WTC11 (cell line): Measurements from ENCODE around the gene TMEM243.

ENCODE experiments used
- ATF1 ChIP-seq: sonication (generic); formaldehyde crosslinking; IDR thresholded peaks from 2 replicates; pipeline ENCODE4 v1.8.1; 2023; ENCODE audit warnings: mild to moderate bottlenecking, moderate library complexity, missing genetic modification reagents
- ATF2 ChIP-seq: sonication (generic); formaldehyde crosslinking; IDR thresholded peaks from 2 replicates; pipeline ENCODE4 v1.8.1; 2022; ENCODE audit warnings: low read depth, missing genetic modification reagents, borderline replicate concordance
- CBFB ChIP-seq: sonication (generic); formaldehyde crosslinking; IDR thresholded peaks from 2 replicates; pipeline ENCODE4 v1.8.1; 2022; ENCODE audit warnings: mild to moderate bottlenecking, low read depth, missing genetic modification reagents
- CTCF ChIP-seq: fragments of 200-600 bp; IDR thresholded peaks from 2 replicates; pipeline ENCODE4 v1.8.0; 2022; ENCODE audit warnings: antibody characterized with exemption
- E2F5 ChIP-seq: sonication (generic); formaldehyde crosslinking; IDR thresholded peaks from 2 replicates; pipeline ENCODE4 v1.8.1; 2022; ENCODE audit warnings: mild to moderate bottlenecking, moderate library complexity, missing genetic modification reagents
- ESRRA ChIP-seq: sonication (generic); formaldehyde crosslinking; IDR thresholded peaks from 2 replicates; pipeline ENCODE4 v1.8.1; 2022; ENCODE audit warnings: mild to moderate bottlenecking, missing genetic modification reagents, borderline replicate concordance
- HMGXB4 ChIP-seq: sonication (generic); formaldehyde crosslinking; IDR thresholded peaks from 2 replicates; pipeline ENCODE4 v1.8.1; 2023; ENCODE audit warnings: mild to moderate bottlenecking, moderate library complexity, missing genetic modification reagents
- IRF1 ChIP-seq: sonication (generic); formaldehyde crosslinking; IDR thresholded peaks from 2 replicates; pipeline ENCODE4 v1.8.0; 2023; ENCODE audit warnings: missing genetic modification reagents
- MAX ChIP-seq: sonication (generic); formaldehyde crosslinking; IDR thresholded peaks from 2 replicates; pipeline ENCODE4 v1.8.0; 2022; ENCODE audit warnings: mild to moderate bottlenecking, missing genetic modification reagents
- NR1H2 ChIP-seq: sonication (generic); formaldehyde crosslinking; IDR thresholded peaks from 2 replicates; pipeline ENCODE4 v1.9.0; 2021; ENCODE audit warnings: mild to moderate bottlenecking, moderate library complexity, missing genetic modification reagents
- SMAD3 ChIP-seq: sonication (generic); formaldehyde crosslinking; IDR thresholded peaks from 2 replicates; pipeline ENCODE4 v1.8.0; 2022; ENCODE audit warnings: missing genetic modification reagents, mild to moderate bottlenecking, borderline replicate concordance
- TCF7 ChIP-seq: sonication (generic); formaldehyde crosslinking; IDR thresholded peaks from 2 replicates; pipeline ENCODE4 v1.8.0; 2022; ENCODE audit warnings: mild to moderate bottlenecking, low read depth, missing genetic modification reagents, moderate library complexity
- ZBTB21 ChIP-seq: sonication (generic); formaldehyde crosslinking; IDR thresholded peaks from 2 replicates; pipeline ENCODE4 v1.8.1; 2023; ENCODE audit warnings: mild to moderate bottlenecking, missing genetic modification reagents, borderline replicate concordance
- ZNF416 ChIP-seq: fragments of 250-450 bp; sonication (Bioruptor Pico); IDR thresholded peaks from 2 replicates; pipeline ENCODE4 v1.9.0; 2021; ENCODE audit warnings: mild to moderate bottlenecking, inconsistent platforms

- TF ChIP-seq ZBTB21 (CRISPR knock-in tag): no peak
- no peak for TF ChIP-seq MAX (CRISPR knock-in tag)
- TF ChIP-seq NR1H2 (CRISPR knock-in tag): no peak
- TF ChIP-seq CTCF: no peak
- TF ChIP-seq CBFB (CRISPR knock-in tag): no peak
- no peak for TF ChIP-seq HMGXB4
- TF ChIP-seq TCF7 (CRISPR knock-in tag): no peak
- TF ChIP-seq ESRRA: no peak
- TF ChIP-seq ZNF416 (CRISPR knock-in tag): no peak
- TF ChIP-seq ATF1 (CRISPR knock-in tag): no peak
- TF ChIP-seq IRF1 (CRISPR knock-in tag): no peak
- no peak for TF ChIP-seq SMAD3
- TF ChIP-seq E2F5 (CRISPR knock-in tag): no peak
- TF ChIP-seq ATF2 (CRISPR knock-in tag): no peak
Measured at GRCh38 chr7:87206361-87206760, 13.2 kb downstream of the TMEM243 start.
